Measurements from ENCODE around the gene CARS2.
"Not testable (repeated sequence)": the region's sequence is repeated elsewhere in the genome, so short reads cannot be mapped to it uniquely, and the experiment has no call there.

Gene CARS2

GRCh38 chr13:110681868-110682550 is 23.9 kb downstream of the CARS2 start:
- no peak for DNase-seq

GRCh38 chr13:110680852-110681251 is 25.1 kb downstream of the CARS2 start:
- DNase-seq, result no peak

GRCh38 chr13:110677731-110678545 is 28.0 kb downstream of the CARS2 start:
- DNase-seq, result no peak

- DNase-seq, result no peak
Observed at GRCh38 chr13:110676595-110677587, 29.0 kb downstream of the CARS2 start.

- not testable (repeated sequence) for DNase-seq
Observed at GRCh38 chr13:110669814-110670213, 36.1 kb downstream of the CARS2 start.

- no peak for DNase-seq
Observed at GRCh38 chr13:110669036-110669435, 36.9 kb downstream of the CARS2 start.

GRCh38 chr13:110666255-110666533 is 39.7 kb downstream of the CARS2 start:
- no peak for DNase-seq

GRCh38 chr13:110665491-110666254 is 40.2 kb downstream of the CARS2 start:
- no peak for DNase-seq

GRCh38 chr13:110664673-110665072 is 41.2 kb downstream of the CARS2 start:
- DNase-seq, result no peak

- DNase-seq, result no peak
Observed at GRCh38 chr13:110664041-110664440, 41.9 kb downstream of the CARS2 start.

- DNase-seq, result no peak
Observed at GRCh38 chr13:110663491-110663890, 42.4 kb downstream of the CARS2 start.

- no peak for DNase-seq
Observed at GRCh38 chr13:110662777-110663443, 43.0 kb downstream of the CARS2 start.

GRCh38 chr13:110662091-110662490 is 43.8 kb downstream of the CARS2 start:
- DNase-seq, result no peak

- DNase-seq, result no peak
Observed at GRCh38 chr13:110661256-110661655, 44.7 kb downstream of the CARS2 start.

GRCh38 chr13:110658218-110658911 is 47.6 kb downstream of the CARS2 start:
- not testable (repeated sequence) for DNase-seq

- DNase-seq, result no peak
Observed at GRCh38 chr13:110657196-110657595, 48.7 kb downstream of the CARS2 start.

- no peak for DNase-seq
Observed at GRCh38 chr13:110653851-110654250, 52.1 kb downstream of the CARS2 start.

- DNase-seq, result no peak
Observed at GRCh38 chr13:110653271-110653670, 52.6 kb downstream of the CARS2 start.

GRCh38 chr13:110652764-110653163 is 53.2 kb downstream of the CARS2 start:
- no peak for DNase-seq

GRCh38 chr13:110652231-110652730 is 53.6 kb downstream of the CARS2 start:
- no peak for DNase-seq

GRCh38 chr13:110651726-110652230 is 54.1 kb downstream of the CARS2 start:
- no peak for DNase-seq

All from effector CD8-positive, alpha-beta T cell (primary cell).